IPS-NIHi7 (cell line): Measurements from ENCODE around the gene MAP4K4.
"Not testable (repeated sequence)": the region's sequence is repeated elsewhere in the genome, so short reads cannot be mapped to it uniquely, and the experiment has no call there.

Source experiments
- DNase-seq: peaks from one replicate; pipeline ENCODE4 v3.0.0; 2012; ENCODE audit warnings: mixed read lengths; ENCODE audit errors: extremely low spot score

The MAP4K4 gene

GRCh38 chr2:101742547-101742946 is 45.0 kb downstream of the MAP4K4 start:
- no peak for DNase-seq

GRCh38 chr2:101743288-101743687 is 45.8 kb downstream of the MAP4K4 start:
- no peak for DNase-seq

GRCh38 chr2:101744832-101745231 is 47.3 kb downstream of the MAP4K4 start:
- DNase-seq, result no peak

- no peak for DNase-seq
Observed at GRCh38 chr2:101745711-101746694, 48.5 kb downstream of the MAP4K4 start.

- no peak for DNase-seq
Observed at GRCh38 chr2:101748000-101748399, 50.5 kb downstream of the MAP4K4 start.

GRCh38 chr2:101748462-101748861 is 51.0 kb downstream of the MAP4K4 start:
- not testable (repeated sequence) for DNase-seq

- no peak for DNase-seq
Observed at GRCh38 chr2:101750688-101751087, 53.2 kb downstream of the MAP4K4 start.

- no peak for DNase-seq
Observed at GRCh38 chr2:101751276-101751815, 53.8 kb downstream of the MAP4K4 start.

GRCh38 chr2:101751875-101752619 is 54.5 kb downstream of the MAP4K4 start:
- DNase-seq, result no peak

- DNase-seq, result no peak
Observed at GRCh38 chr2:101752716-101753616, 55.5 kb downstream of the MAP4K4 start.

GRCh38 chr2:101753720-101754490 is 56.4 kb downstream of the MAP4K4 start:
- DNase-seq, result no peak

GRCh38 chr2:101754618-101755017 is 57.1 kb downstream of the MAP4K4 start:
- DNase-seq, result no peak

- no peak for DNase-seq
Observed at GRCh38 chr2:101756266-101756665, 58.8 kb downstream of the MAP4K4 start.

GRCh38 chr2:101758001-101758400 is 60.5 kb downstream of the MAP4K4 start:
- DNase-seq, result no peak

- DNase-seq, result no peak
Observed at GRCh38 chr2:101759162-101759561, 61.7 kb downstream of the MAP4K4 start.

- no peak for DNase-seq
Observed at GRCh38 chr2:101762451-101763171, 65.1 kb downstream of the MAP4K4 start.

GRCh38 chr2:101763496-101764333 is 66.2 kb downstream of the MAP4K4 start:
- no peak for DNase-seq

- no peak for DNase-seq
Observed at GRCh38 chr2:101766337-101766736, 68.8 kb downstream of the MAP4K4 start.
